K562 (cell line): ENCODE data around the gene TBX10. TPM values are rescaled to one million over a fixed set of nuclear protein-coding genes. Genes with fewer than 3 reads are reported as not detected.

Experiments used
- CBX3 ChIP-seq, 2 experiments: IDR thresholded peaks; 1 replicate in 1 of 2; 2 replicates in 1 of 2; pipeline ENCODE4 v1.6.1; 2012; ENCODE audit warnings: inconsistent platforms in 2 of 2, low read length in 2 of 2, borderline replicate concordance in 1 of 2, control low read depth in 1 of 2
- CEBPB ChIP-seq: fragments of 450-650 bp; IDR thresholded peaks from 2 replicates; pipeline ENCODE4 v1.6.1; 2016; ENCODE audit warnings: missing genetic modification characterization, missing compliant biosample characterization
- KLF13 ChIP-seq: fragments of 450-650 bp; IDR thresholded peaks from 2 replicates; pipeline ENCODE4 v1.6.1; 2016; ENCODE audit warnings: missing genetic modification characterization, low read depth, mild to moderate bottlenecking, missing compliant biosample characterization, moderate library complexity, borderline replicate concordance
- LEF1 ChIP-seq: fragments of 450-650 bp; IDR thresholded peaks from 2 replicates; pipeline ENCODE4 v1.6.1; 2016; ENCODE audit warnings: mild to moderate bottlenecking
- NR2C2 ChIP-seq, 2 experiments: fragments of 200-800 bp in 1 of 2; sonication (Bioruptor generic) in 1 of 2; sonication (generic) in 1 of 2; formaldehyde crosslinking in 1 of 2; IDR thresholded peaks; 2 replicates each; pipeline versions ENCODE4 v1.6.1 to v1.8.0; 2016 to 2022; ENCODE audit warnings: mild to moderate bottlenecking in 1 of 2, missing compliant biosample characterization in 1 of 2, missing genetic modification characterization in 1 of 2, missing genetic modification reagents in 1 of 2
- PHTF2 ChIP-seq: fragments of 250-450 bp; sonication (Bioruptor Pico); IDR thresholded peaks from 2 replicates; pipeline ENCODE4 v1.5.0; 2021; ENCODE audit warnings: mild to moderate bottlenecking
- STAT5B ChIP-seq: fragments of 250-450 bp; sonication (Bioruptor Pico); IDR thresholded peaks from 2 replicates; pipeline ENCODE4 v1.8.0; 2021; ENCODE audit warnings: mild to moderate bottlenecking, inconsistent platforms
- ZBTB33 ChIP-seq: sonication (generic); formaldehyde crosslinking; IDR thresholded peaks from 2 replicates; pipeline ENCODE4 v1.8.1; 2023; ENCODE audit warnings: mild to moderate bottlenecking, missing genetic modification reagents
- ZFP36 ChIP-seq: fragments of 150-350 bp; IDR thresholded peaks from 2 replicates; pipeline ENCODE4 v1.6.1; 2018; ENCODE audit warnings: low read length, low read depth; ENCODE audit not compliant: partially characterized antibody
- ZNF134 ChIP-seq: fragments of 250-450 bp; sonication (Bioruptor Pico); conservative IDR thresholded peaks from 2 replicates; pipeline ENCODE4 v1.4.0; 2020
- ZNF436 ChIP-seq: fragments of 250-450, 450-650 bp; sonication (Bioruptor Pico); formaldehyde crosslinking; IDR thresholded peaks from 2 replicates; pipeline ENCODE4 v1.7.0; 2020; ENCODE audit warnings: mild to moderate bottlenecking
- ZNF639 ChIP-seq, 2 experiments: fragments of 200-800 bp in 1 of 2; sonication (Bioruptor generic) in 1 of 2; sonication (generic) in 1 of 2; formaldehyde crosslinking in 1 of 2; IDR thresholded peaks in 1 of 2; conservative IDR thresholded peaks in 1 of 2; 2 replicates each; pipeline versions ENCODE4 v1.5.0 to v1.6.1; 2016 to 2020; ENCODE audit warnings: missing compliant biosample characterization in 1 of 2, missing genetic modification characterization in 1 of 2, missing genetic modification reagents in 1 of 2
- ZNF75A ChIP-seq: fragments of 450-650 bp; formaldehyde crosslinking; IDR thresholded peaks from 2 replicates; pipeline ENCODE4 v1.4.0; 2020; ENCODE audit warnings: mild to moderate bottlenecking
- polyA plus RNA-seq, 8 experiments: library from polyadenylated mRNA; depleted of rRNA in 4 of 8; stranded (reverse) in 5 of 8; unstranded in 3 of 8; fragments of >200 nt; fragmentation: Nextera tagmentation in 2 of 8; fragmentation: Illumina TruSeq in 1 of 8; extraction: Ambion mirVana in 2 of 8; extraction: Trizol in 1 of 8; gene quantifications; 2 replicates each; pipeline versions ENCODE4 v1.2.1 to v1.2.3, GENCODE V29; 2011 to 2014; ENCODE audit warnings: inconsistent platforms in 1 of 8, missing spikeins in 1 of 8
- total RNA-seq, 7 experiments: library from RNA; depleted of rRNA in 6 of 7; stranded (reverse); fragments of >200 nt in 6 of 7; fragmentation: Illumina TruSeq in 2 of 7; extraction: Trizol in 2 of 7; gene quantifications; 2 replicates each; pipeline versions ENCODE4 v1.2.1 to v1.2.3, GENCODE V29; 2011 to 2021; ENCODE audit warnings: low replicate concordance in 1 of 7
- TF ChIP-seq, protein P1 (sequence below): fragments of 250-450 bp; sonication (Bioruptor Pico); IDR thresholded peaks from 2 replicates; pipeline ENCODE4 v1.8.0; 2022; ENCODE audit warnings: moderate library complexity, mild to moderate bottlenecking, inconsistent platforms
- TF ChIP-seq, protein P2 (sequence below): fragments of 200-800 bp; sonication (Bioruptor generic); IDR thresholded peaks from 2 replicates; pipeline ENCODE4 v1.6.1; 2017; ENCODE audit warnings: missing genetic modification characterization, missing compliant biosample characterization
- TF ChIP-seq, protein P3 (sequence below): fragments of 450-650 bp; IDR thresholded peaks from 2 replicates; pipeline ENCODE4 v1.7.1; 2018; ENCODE audit warnings: mild to moderate bottlenecking, low read depth; ENCODE audit not compliant: partially characterized antibody

The TBX10 gene
- total and polyA plus RNA-seq, 9 of the 15 experiments (the other 6 are each of a cell fraction or from before 2014, with no cell fraction given) = not detected

GRCh38 chr11:67605231-67606011 lies 34.1 kb downstream of the TBX10 start (continued):
- TF ChIP-seq KLF13 (tag) = no peak
- peak; percentile 6 for TF ChIP-seq ZFP36
- no peak for TF ChIP-seq ZNF75A
- TF ChIP-seq CBX3 (IDR thresholded peaks at IDR 0.05; ENCODE audit: borderline replicate concordance in 1 of 2, low read length in 2 of 2) = peak in 1 of 2 experiments; percentile 23; a peak in 1 of 3 replicates
- TF ChIP-seq, protein P1, sequence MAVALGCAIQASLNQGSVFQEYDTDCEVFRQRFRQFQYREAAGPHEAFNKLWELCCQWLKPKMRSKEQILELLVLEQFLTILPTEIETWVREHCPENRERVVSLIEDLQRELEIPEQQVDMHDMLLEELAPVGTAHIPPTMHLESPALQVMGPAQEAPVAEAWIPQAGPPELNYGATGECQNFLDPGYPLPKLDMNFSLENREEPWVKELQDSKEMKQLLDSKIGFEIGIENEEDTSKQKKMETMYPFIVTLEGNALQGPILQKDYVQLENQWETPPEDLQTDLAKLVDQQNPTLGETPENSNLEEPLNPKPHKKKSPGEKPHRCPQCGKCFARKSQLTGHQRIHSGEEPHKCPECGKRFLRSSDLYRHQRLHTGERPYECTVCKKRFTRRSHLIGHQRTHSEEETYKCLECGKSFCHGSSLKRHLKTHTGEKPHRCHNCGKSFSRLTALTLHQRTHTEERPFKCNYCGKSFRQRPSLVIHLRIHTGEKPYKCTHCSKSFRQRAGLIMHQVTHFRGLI (CRISPR knock-in tag) = no peak
- TF ChIP-seq PHTF2 (CRISPR knock-in tag) = no peak
- TF ChIP-seq CEBPB = no peak
- no peak for TF ChIP-seq ZNF134
- TF ChIP-seq, protein P2, sequence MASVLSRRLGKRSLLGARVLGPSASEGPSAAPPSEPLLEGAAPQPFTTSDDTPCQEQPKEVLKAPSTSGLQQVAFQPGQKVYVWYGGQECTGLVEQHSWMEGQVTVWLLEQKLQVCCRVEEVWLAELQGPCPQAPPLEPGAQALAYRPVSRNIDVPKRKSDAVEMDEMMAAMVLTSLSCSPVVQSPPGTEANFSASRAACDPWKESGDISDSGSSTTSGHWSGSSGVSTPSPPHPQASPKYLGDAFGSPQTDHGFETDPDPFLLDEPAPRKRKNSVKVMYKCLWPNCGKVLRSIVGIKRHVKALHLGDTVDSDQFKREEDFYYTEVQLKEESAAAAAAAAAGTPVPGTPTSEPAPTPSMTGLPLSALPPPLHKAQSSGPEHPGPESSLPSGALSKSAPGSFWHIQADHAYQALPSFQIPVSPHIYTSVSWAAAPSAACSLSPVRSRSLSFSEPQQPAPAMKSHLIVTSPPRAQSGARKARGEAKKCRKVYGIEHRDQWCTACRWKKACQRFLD (CRISPR knock-in tag) = no peak
- TF ChIP-seq NR2C2 (CRISPR knock-in tag; IDR thresholded peaks at IDR 0.05) = no peak
- TF ChIP-seq NR2C2 (tag; IDR thresholded peaks at IDR 0.05) = no peak
- no peak for TF ChIP-seq ZNF436 (CRISPR knock-in tag)
- TF ChIP-seq LEF1 = 0 out of 2 replicates have a peak, but pooled peaks have one; percentile 18
- TF ChIP-seq STAT5B (CRISPR knock-in tag) = no peak
- TF ChIP-seq, protein P3, sequence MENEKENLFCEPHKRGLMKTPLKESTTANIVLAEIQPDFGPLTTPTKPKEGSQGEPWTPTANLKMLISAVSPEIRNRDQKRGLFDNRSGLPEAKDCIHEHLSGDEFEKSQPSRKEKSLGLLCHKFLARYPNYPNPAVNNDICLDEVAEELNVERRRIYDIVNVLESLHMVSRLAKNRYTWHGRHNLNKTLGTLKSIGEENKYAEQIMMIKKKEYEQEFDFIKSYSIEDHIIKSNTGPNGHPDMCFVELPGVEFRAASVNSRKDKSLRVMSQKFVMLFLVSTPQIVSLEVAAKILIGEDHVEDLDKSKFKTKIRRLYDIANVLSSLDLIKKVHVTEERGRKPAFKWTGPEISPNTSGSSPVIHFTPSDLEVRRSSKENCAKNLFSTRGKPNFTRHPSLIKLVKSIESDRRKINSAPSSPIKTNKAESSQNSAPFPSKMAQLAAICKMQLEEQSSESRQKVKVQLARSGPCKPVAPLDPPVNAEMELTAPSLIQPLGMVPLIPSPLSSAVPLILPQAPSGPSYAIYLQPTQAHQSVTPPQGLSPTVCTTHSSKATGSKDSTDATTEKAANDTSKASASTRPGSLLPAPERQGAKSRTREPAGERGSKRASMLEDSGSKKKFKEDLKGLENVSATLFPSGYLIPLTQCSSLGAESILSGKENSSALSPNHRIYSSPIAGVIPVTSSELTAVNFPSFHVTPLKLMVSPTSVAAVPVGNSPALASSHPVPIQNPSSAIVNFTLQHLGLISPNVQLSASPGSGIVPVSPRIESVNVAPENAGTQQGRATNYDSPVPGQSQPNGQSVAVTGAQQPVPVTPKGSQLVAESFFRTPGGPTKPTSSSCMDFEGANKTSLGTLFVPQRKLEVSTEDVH = no peak
- TF ChIP-seq ZNF639 (CRISPR knock-in tag; conservative IDR thresholded peaks at IDR 0.05 in 1 of 2, IDR thresholded peaks at IDR 0.05 in 1 of 2) = 0 out of 4 replicates have a peak, but pooled peaks of 1 of the 2 experiments have one; percentile 43
- TF ChIP-seq ZBTB33 = no peak
